HepG2 (cell line): ENCODE measurements around the gene PRUNE1. TPM values are rescaled to one million over a fixed set of nuclear protein-coding genes. Genes with fewer than 3 reads are reported as not detected.
A peak's percentile ranks its signal among the peaks of the same experiment; 100 is the strongest.

Source experiments
- ATAC-seq: fragments of 200-7000 bp; cut with Tn5 transposase; 3 replicates; pipeline ENCODE4 v1.9.1; 2020; ENCODE audit warnings: mild to moderate bottlenecking, moderate library complexity
- BruUV-seq: library from RNA; stranded (reverse); fragments of 400-500 nt; replicated peaks from 2 replicates; lab custom pipeline; 2021; lab: Mats Ljungman, UMichigan
- CTCF ChIA-PET: fragments of 300-600 bp; formaldehyde crosslinking; extraction: SDS; loops from one replicate; lab custom pipeline; 2021; ENCODE audit warnings: low total read pairs, inconsistent platforms, low intra/inter-chr PET ratio; lab: Yijun Ruan, JAX
- POLR2A ChIA-PET: fragments of 350-600 bp; sonication (Branson Sonifier 250); formaldehyde crosslinking; loops from one replicate; lab custom pipeline; 2020; ENCODE audit warnings: antibody characterized with exemption, inconsistent platforms; lab: Yijun Ruan, JAX
- DNase-seq: peaks from one replicate; pipeline ENCODE4 v3.0.0-alpha.2; 2015; ENCODE audit warnings: low spot score
- FAIRE-seq: peaks from 3 replicates; lab custom pipeline; 2011; peaks lifted over from hg19 to GRCh38; lab: Jason Lieb, UNC
- H2AFZ ChIP-seq: one replicate; pipeline ENCODE4 v1.6.1; 2011; ENCODE audit warnings: low read length, inconsistent platforms
- H3K27ac ChIP-seq: fragments of 300-600 bp; 3 replicates; pipeline ENCODE4 v1.8.0; 2011; ENCODE audit warnings: mixed run types, mild to moderate bottlenecking, mixed read lengths, low read length, inconsistent platforms; ENCODE audit not compliant: insufficient read depth; ENCODE audit errors: extremely low read length
- H3K27me3 ChIP-seq, 2 experiments: fragments of 200-600 bp in 1 of 2; 2 replicates in 1 of 2; 3 replicates in 1 of 2; pipeline versions ENCODE4 v1.6.0 to v1.8.0; 2011; ENCODE audit warnings: low read length in 2 of 2, mild to moderate bottlenecking in 2 of 2, moderate library complexity in 2 of 2, inconsistent platforms in 1 of 2; ENCODE audit not compliant: insufficient read depth in 2 of 2, control insufficient read depth in 1 of 2
- H3K36me3 ChIP-seq, 2 experiments: fragments of 200-600 bp in 1 of 2; replicated peaks in 1 of 2; 2 replicates in 1 of 2; 3 replicates in 1 of 2; pipeline versions ENCODE4 v1.5.1 to v1.8.0; 2011; ENCODE audit warnings: low read length in 2 of 2, inconsistent platforms in 1 of 2; ENCODE audit not compliant: insufficient read depth in 2 of 2, control insufficient read depth in 1 of 2
- H3K4me1 ChIP-seq: 2 replicates; pipeline ENCODE4 v1.5.1; 2012; ENCODE audit warnings: low read length, inconsistent platforms; ENCODE audit not compliant: insufficient read depth
- H3K4me2 ChIP-seq: 2 replicates; pipeline ENCODE4 v1.6.0; 2011; ENCODE audit warnings: low read depth, low read length, inconsistent platforms
- H3K4me3 ChIP-seq, 3 experiments: fragments of 200-600 bp in 1 of 3; sonication (generic), shearing (Covaris generic) in 1 of 3; replicated peaks in 1 of 3; 2 replicates each; pipeline ENCODE4 v1.5.1; 2011 to 2016; ENCODE audit warnings: low read length in 3 of 3, inconsistent platforms in 2 of 3, low read depth in 2 of 3, mild to moderate bottlenecking in 2 of 3, control low read depth in 1 of 3, mixed read lengths in 1 of 3; ENCODE audit not compliant: insufficient read depth in 1 of 3
- H3K79me2 ChIP-seq: one replicate; pipeline ENCODE4 v1.6.1; 2011; ENCODE audit warnings: low read length, inconsistent platforms; ENCODE audit not compliant: insufficient read depth
- H3K9ac ChIP-seq: 2 replicates; pipeline ENCODE4 v1.6.0; 2011; ENCODE audit warnings: mild to moderate bottlenecking, low read depth, low read length, inconsistent platforms; ENCODE audit not compliant: insufficient read depth
- H3K9me3 ChIP-seq: 2 replicates; pipeline ENCODE4 v1.5.1; 2012; ENCODE audit warnings: mild to moderate bottlenecking, low read length
- H4K20me1 ChIP-seq: 2 replicates; pipeline ENCODE4 v1.6.0; 2011; ENCODE audit warnings: inconsistent platforms, mild to moderate bottlenecking, low read length, moderate library complexity; ENCODE audit not compliant: insufficient read depth
- ARID4A ChIP-seq: sonication (generic); formaldehyde crosslinking; IDR thresholded peaks from 2 replicates; pipeline ENCODE4 v1.5.0; 2020; ENCODE audit warnings: mild to moderate bottlenecking, missing genetic modification reagents, borderline replicate concordance
- HMGXB4 ChIP-seq, 2 experiments: sonication (generic) in 1 of 2; formaldehyde crosslinking in 1 of 2; IDR thresholded peaks; 2 replicates each; pipeline versions ENCODE4 v1.4.0 to v1.6.1; 2018 to 2020; ENCODE audit warnings: missing genetic modification reagents in 2 of 2, borderline replicate concordance in 1 of 2, low read depth in 1 of 2, mild to moderate bottlenecking in 1 of 2, missing biosample characterization in 1 of 2
- MAZ ChIP-seq, 2 experiments: sonication (generic) in 1 of 2; formaldehyde crosslinking in 1 of 2; IDR thresholded peaks; 2 replicates each; pipeline versions ENCODE4 v1.5.0 to v1.6.1; 2012 to 2020; ENCODE audit warnings: low read depth in 2 of 2, mild to moderate bottlenecking in 2 of 2, borderline replicate concordance in 1 of 2, improper control_type of control experiment in 1 of 2, low read length in 1 of 2, missing genetic modification reagents in 1 of 2, moderate library complexity in 1 of 2
- MTF1 ChIP-seq: sonication (generic); formaldehyde crosslinking; IDR thresholded peaks from 2 replicates; pipeline ENCODE4 v1.5.0; 2020; ENCODE audit warnings: missing genetic modification reagents
- TBX2 ChIP-seq: sonication (generic); formaldehyde crosslinking; IDR thresholded peaks from 2 replicates; pipeline ENCODE4 v1.5.0; 2020; ENCODE audit warnings: missing genetic modification reagents, mild to moderate bottlenecking, borderline replicate concordance
- UBTF ChIP-seq: sonication (generic); formaldehyde crosslinking; IDR thresholded peaks from 2 replicates; pipeline ENCODE4 v1.4.0; 2020; ENCODE audit warnings: mild to moderate bottlenecking, missing genetic modification reagents
- ZNF138 ChIP-seq: sonication (generic); formaldehyde crosslinking; IDR thresholded peaks from 2 replicates; pipeline ENCODE4 v1.5.0; 2020; ENCODE audit warnings: mild to moderate bottlenecking, low read depth, missing genetic modification reagents
- ZNF335 ChIP-seq: sonication (generic); formaldehyde crosslinking; IDR thresholded peaks from 2 replicates; pipeline ENCODE4 v1.4.0; 2020; ENCODE audit warnings: missing genetic modification reagents
- ZNF501 ChIP-seq: sonication (generic); formaldehyde crosslinking; IDR thresholded peaks from 2 replicates; pipeline ENCODE4 v1.5.1; 2020; ENCODE audit warnings: mild to moderate bottlenecking, moderate library complexity, missing genetic modification reagents
- ZNF788 ChIP-seq: sonication (generic); formaldehyde crosslinking; IDR thresholded peaks from 2 replicates; pipeline ENCODE4 v1.5.0; 2020; ENCODE audit warnings: mild to moderate bottlenecking, missing genetic modification reagents, borderline replicate concordance
- WGBS: methylation state at CpG from one replicate; pipeline ENCODE4 v1.1.6; 2017; ENCODE audit warnings: low lambda C conversion rate; 5-methylcytosine and 5-hydroxymethylcytosine counted together
- in situ Hi-C: cut with HindIII; loops from 2 replicates; pipeline ENCODE4 v1.10.0; 2017; ENCODE audit warnings: low pct_unique_long_range_greater_than_20kb; ENCODE audit not compliant: extremely low pct_ligation_motif_present
- intact Hi-C: fragments of 100-400 bp; cut with micrococcal nuclease; formaldehyde crosslinking; loops from one replicate; pipeline ENCODE4 v1.10.0; 2022; ENCODE audit not compliant: unreplicated experiment
- polyA plus RNA-seq, 8 experiments: library from polyadenylated mRNA; depleted of rRNA in 3 of 8; stranded (reverse) in 7 of 8; unstranded in 1 of 8; fragments of >200 nt; fragmentation: Illumina TruSeq in 4 of 8; extraction: Trizol in 4 of 8; gene quantifications; 2 replicates each; pipeline versions ENCODE4 v1.2.1 to v1.2.3, GENCODE V29; 2011 to 2016; ENCODE audit warnings: low read depth in 4 of 8, missing spikeins in 1 of 8, mixed read lengths in 1 of 8; ENCODE audit not compliant: insufficient read depth in 1 of 8
- total RNA-seq, 5 experiments: library from RNA; depleted of rRNA; stranded (reverse); fragments of >200 nt; fragmentation: Illumina TruSeq; extraction: Trizol; gene quantifications; 2 replicates each; pipeline ENCODE4 v1.2.3, GENCODE V29; 2016; ENCODE audit warnings: low read depth in 1 of 5

The PRUNE1 gene
- total and polyA plus RNA-seq, 2 of the 13 experiments (the other 11 are each of a cell fraction or from before 2014, with no cell fraction given), result 19.0 to 31.9 TPM

- peak; percentile 49; the same call in 1 of the 2 replicates for TF ChIP-seq ZNF501 (CRISPR knock-in tag)
- no peak for TF ChIP-seq MTF1 (CRISPR knock-in tag)
Observed at GRCh38 chr1:150972417-150972940, 35.8 kb upstream of the PRUNE1 start (continued).

- no peak for FAIRE-seq
- TF ChIP-seq TBX2 (CRISPR knock-in tag), result 0 out of 2 replicates have a peak, but pooled peaks have one; percentile 49
- 0 out of 4 replicates have a peak, but pooled peaks of 1 of the 2 experiments have one; percentile 39 for TF ChIP-seq HMGXB4 (CRISPR knock-in tag; IDR thresholded peaks at IDR 0.05; ENCODE audit: borderline replicate concordance in 1 of 2, low read depth in 1 of 2)
- TF ChIP-seq ZNF788 (CRISPR knock-in tag), result 0 out of 2 replicates have a peak, but pooled peaks have one; percentile 20
- peak; percentile 37; the same call in 1 of the 2 replicates for TF ChIP-seq UBTF (CRISPR knock-in tag)
- TF ChIP-seq ZNF138 (CRISPR knock-in tag), result 0 out of 2 replicates have a peak, but pooled peaks have one; percentile 45
- TF ChIP-seq ARID4A (CRISPR knock-in tag), result peak; percentile 59; the same call in 1 of the 2 replicates
- 0 out of 2 replicates have a peak, but pooled peaks have one; percentile 26 for TF ChIP-seq ZNF335 (CRISPR knock-in tag)
- no peak for TF ChIP-seq MAZ (IDR thresholded peaks at IDR 0.05; ENCODE audit: borderline replicate concordance, low read depth, low read length)
- peak; percentile 65; the same call in 1 of the 2 replicates for TF ChIP-seq MAZ (CRISPR knock-in tag; IDR thresholded peaks at IDR 0.05; ENCODE audit: low read depth)
Observed at GRCh38 chr1:150973258-150973835, 34.9 kb upstream of the PRUNE1 start.

More at GRCh38 chr1:150973258-150973835, 34.9 kb upstream of the PRUNE1 start:
- Histone ChIP-seq H3K9me3 (no peaks in the 10 kb centered on the region), H3K4me3 (peak overlapping the region; percentile 71 to 95 (median 89)), H3K36me3 (peaks cover 5 to 10% of the 10 kb centered on the region in 2 experiments), H3K27ac (peak overlapping the region; percentile 96), H3K79me2 (peaks cover 60% of the 10 kb centered on the region), H3K27me3 (no peaks in the 10 kb centered on the region; a peak in 1 of 5 replicates), H4K20me1 (peaks cover 20% of the 10 kb centered on the region), H2AFZ (no peak overlapping the region), H3K4me1 (peaks cover 79% of the 10 kb centered on the region), H3K9ac (peak overlapping the region; percentile 97), H3K4me2 (peak overlapping the region; percentile 98)
- CTCF ChIA-PET, result no interaction called here
- BruUV-seq, result no TSS peak
- ATAC-seq, result peak; percentile 1; the same call in 1 of the 3 replicates
- DNase-seq, result no peak
- intact Hi-C loops, result loop anchor here (5.0 kb wide), 1 partner anchor 34 kb away; the partner anchor contains the start of genes MINDY1 and PRUNE1
- POLR2A ChIA-PET, result interaction anchor here (0.7 to 10.3 kb wide), 9 partner anchors 8 to 51 kb away, joined by 3 to 114 read pairs (median 7); partner anchors contain the start of genes ANXA9 and MINDY1
- in situ Hi-C loops, result no loop called here
- WGBS, result 0% methylated on average over 7 of the region's 15 CpGs
